SKM-1 (cell line): ENCODE measurements around the gene LY6G6C.

Source experiments
- DNase-seq: peaks from one replicate; lab custom pipeline; 2025; ENCODE audit not compliant: unreplicated experiment; lab: John Stamatoyannopoulos, UW

The LY6G6C gene

DNA sequence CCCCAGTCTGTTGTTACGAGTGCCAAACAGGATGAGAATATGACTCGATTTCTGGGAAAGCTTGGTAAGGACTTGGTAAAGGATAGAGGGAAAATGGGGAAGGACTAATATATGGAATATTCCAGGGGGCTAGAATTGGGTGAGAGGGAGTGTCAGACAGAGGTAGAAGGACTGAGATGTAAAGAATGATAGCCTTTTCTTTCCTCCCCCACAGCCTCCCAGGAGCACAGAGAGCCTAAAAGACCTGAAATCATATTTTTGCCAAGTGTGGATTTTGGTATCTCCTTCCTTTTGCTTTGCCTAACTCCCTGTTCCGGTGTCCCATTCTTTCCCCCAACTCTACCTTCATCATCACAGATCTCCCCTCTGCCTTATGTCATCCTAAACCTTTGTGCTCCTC is 21.3 kb upstream of the LY6G6C start:
- no peak for DNase-seq

DNA sequence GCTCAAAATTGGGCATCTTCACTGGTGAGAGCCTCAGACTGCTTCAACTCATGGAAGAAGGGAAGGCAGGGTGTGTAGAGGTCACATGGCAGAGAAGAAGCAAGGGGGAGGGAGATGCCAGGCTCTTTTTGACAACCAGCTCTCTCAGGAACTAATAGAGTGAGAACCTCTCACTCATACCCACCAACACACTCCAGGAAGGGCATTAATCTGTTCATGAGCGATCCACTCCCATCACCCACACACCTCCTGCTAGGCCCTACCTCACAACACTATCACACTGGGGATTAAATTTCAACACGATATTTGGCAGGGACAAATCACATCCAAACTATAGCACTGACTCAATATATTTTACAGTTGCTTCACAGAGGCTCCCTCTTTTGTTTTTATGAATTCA is 20.3 kb upstream of the LY6G6C start:
- no peak for DNase-seq

GRCh38 chr6:31740397-31741223 is 19.1 kb upstream of the LY6G6C start:
- DNase-seq: peak; percentile 16

DNA sequence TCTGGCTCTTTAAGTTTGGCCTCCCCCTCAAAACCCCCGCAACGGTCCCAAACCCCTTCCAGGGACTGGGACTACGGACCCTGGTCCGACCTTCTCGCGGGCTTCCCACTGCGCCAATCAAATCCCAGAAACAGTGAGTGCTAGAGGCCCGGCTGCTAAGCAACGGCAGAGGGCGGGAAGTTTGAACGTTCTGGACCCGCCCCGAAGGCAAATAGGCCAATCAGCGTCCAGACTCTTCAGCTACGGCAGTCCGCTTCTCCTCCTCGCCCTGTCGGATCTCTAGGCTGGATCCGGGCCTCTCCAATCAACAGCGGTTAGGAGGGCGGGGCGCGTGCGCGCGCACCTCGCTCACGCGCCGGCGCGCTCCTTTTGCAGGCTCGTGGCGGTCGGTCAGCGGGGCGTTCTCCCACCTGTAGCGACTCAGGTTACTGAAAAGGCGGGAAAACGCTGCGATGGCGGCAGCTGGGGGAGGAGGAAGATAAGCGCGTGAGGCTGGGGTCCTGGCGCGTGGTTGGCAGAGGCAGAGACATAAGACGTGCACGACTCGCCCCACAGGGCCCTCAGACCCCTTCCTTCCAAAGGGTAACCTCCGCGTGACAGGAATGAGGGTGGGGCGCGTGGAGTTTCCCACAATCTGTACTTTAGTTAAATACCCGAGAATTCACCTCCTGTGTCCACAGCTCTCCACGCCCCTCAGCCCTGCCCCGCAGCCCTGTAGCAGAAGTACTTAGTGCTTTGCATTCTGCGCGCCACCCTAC is 18.3 kb upstream of the LY6G6C start, which contains the start of gene MSH5:
TSS of gene MSH5 (plus strand) at position 367 of the 758 bp plus-strand sequence. CDS start 462 bp downstream, outside the sequence.
- peak; percentile 99 for DNase-seq

DNA sequence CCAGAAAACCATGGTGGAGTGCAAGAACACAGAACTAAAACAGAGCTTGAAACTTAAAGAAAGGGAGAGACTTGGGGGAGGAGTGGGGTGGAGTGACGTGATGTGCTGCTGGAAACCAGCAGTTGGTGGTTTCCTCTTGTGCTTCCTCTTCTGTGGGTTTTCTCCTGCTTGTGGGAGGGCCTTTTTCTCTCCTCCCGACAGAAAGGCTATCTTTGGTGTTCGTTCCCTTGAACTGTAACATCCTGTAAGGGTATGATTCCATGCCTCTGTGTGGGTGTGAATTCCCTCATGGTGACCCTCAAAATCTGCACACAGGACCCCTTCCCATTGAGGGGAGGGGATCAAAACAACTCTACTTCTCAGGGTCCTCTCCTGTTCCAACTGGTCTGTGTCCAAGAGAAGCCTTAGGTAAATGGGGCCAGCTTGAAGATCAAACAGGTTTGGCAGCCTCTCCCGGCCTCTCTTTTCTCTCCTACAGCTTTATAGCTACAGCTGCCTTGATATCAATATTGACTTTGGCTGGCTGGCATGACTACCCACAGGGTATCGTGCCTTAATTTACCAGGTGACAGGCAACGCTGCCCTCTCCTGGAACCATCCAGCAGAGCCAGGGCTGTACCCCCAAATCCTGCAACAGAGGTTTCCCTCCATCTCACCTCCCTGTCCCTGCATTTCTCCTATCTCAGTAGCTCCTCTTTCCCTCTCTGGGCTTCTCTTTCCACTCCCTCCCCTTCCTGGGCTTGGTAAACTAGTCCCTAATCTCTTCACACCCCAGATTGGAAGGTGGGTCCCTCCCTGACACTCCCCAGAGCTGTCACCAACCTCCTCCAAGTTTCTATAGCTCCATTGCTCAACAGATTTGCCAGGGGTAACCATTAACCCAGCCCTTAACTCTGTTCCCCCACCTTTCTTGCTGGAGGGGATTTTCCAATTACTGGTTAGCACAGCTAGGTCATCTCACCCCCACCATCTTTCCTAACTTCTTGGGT is 16.7 kb upstream of the LY6G6C start:
- DNase-seq: peak; percentile 98

DNA sequence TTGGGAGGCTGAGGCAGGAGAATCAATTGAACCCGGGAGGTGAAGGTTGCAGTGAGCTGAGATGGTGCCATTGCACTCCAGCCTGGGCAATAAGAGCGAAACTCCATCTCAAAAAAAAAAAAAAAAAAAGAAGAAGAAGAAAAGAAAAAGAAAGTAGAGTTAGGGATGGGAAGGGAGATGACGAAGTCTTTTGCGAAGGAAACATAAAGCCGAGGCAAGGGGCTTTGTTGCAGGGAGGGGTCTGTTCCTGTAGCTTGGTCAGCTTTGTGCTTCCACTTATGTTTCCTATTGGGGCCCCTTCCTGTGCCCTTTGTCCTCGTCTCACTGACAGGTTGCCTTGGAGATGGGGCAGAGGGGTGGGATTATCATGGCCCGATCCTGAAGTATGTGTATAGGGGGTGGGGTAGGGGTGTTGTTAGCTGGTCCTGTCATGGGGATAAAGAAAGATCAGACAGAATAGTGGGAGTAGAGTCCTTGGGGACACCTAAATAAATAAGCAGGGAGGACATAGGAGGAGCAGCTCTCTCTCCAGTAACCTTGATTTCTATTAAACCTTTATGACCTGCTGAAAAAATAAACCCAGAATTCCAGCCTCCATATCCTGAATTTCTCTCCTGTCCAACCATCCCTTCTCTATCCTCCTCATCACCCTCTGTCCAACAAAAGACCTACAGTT is 15.9 kb upstream of the LY6G6C start:
- DNase-seq: peak; percentile 76

DNA sequence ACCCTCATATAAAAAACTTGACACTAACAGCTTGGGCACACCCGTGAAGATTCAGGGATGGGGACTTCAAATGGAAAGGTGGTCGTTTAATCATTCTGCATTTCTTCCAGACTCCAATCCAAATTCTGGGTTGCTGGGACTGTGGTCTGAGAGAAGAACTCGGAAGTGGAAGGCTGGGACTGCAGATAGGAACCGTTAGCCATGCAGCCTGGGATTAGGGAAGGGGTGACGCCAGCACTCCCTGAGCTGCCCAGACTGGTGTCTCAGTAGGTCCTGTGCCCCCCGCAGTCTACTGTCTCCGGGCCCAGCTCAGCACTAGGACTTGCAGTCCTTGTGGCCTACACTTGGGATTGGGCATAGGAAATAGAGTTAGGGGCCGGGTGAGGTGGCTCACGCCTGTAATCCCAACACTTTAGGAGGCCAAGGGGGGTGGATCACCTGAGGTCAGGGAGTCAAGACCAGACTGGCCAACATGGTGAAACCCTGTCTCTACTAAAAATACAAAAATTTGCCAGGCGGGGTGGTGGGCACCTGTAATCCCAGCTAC is 15.3 kb upstream of the LY6G6C start:
- no peak for DNase-seq

- peak; percentile 94 for DNase-seq
Measured at GRCh38 chr6:31736021-31736767, 14.6 kb upstream of the LY6G6C start, which contains the start of gene CLIC1. CLIC1 (minus strand) TSS chr6:31736530; CDS start chr6:31736300, 230 bp downstream.

DNA sequence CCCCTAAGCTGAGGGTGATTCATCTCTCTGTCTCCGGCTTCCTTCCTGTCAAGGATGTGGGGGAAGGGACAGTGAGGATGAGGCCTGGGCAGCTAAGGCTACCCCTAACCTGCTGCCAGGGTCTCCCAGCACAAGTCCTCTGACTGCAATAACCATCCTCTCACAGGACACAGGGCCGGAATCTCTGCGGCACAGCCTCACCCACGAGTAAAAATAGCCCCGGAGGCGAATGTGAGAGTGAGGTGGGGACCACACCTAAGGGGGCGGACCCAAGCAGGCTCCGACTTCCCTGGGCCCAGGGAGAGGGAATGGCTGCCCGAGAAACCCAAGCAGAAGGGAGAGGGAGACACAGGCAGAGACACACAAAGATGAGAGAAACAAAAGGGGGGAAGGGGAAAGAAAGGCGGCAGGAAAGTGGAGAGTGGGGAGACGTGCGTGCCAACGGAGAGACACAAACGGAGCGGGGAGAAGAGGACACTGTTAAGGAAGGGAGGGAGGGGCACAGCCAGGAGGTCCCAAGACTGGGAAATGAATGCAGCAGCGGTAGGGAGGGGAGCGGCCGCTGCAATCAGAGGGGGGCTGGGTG is 13.4 kb upstream of the LY6G6C start:
- peak; percentile 67 for DNase-seq

DNA sequence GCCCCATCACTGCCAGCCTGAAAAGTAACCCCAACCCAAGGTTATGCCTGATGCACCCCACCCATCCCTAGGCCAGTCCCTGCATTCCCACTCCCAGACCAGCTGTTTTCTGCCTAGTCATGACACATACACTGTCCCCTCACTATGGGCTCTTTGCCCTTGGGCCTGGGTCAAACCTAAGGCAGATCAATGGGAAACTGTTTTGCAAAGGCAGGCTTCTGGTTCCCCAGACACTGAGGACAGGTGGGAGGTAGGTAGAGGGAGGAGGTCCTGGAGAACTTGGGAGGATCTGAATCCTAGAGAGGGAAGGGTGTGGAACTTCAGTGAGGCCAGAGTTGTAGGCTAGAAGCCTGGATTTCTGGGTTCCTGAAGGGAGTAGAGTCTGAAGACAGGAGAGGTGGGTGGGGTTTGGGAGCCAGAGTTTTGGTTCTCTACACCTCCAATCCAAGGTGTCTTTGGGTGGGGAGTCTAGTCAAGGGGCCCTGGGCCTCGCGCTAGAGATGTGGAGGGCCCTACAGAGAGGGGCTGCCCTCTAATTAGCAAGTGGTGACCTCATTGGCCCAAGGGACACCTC is 12.8 kb upstream of the LY6G6C start:
- DNase-seq: no peak

- DNase-seq: no peak
Measured at GRCh38 chr6:31733734-31734133, 12.2 kb upstream of the LY6G6C start.

GRCh38 chr6:31732029-31732428 is 10.5 kb upstream of the LY6G6C start:
- DNase-seq: no peak

DNA sequence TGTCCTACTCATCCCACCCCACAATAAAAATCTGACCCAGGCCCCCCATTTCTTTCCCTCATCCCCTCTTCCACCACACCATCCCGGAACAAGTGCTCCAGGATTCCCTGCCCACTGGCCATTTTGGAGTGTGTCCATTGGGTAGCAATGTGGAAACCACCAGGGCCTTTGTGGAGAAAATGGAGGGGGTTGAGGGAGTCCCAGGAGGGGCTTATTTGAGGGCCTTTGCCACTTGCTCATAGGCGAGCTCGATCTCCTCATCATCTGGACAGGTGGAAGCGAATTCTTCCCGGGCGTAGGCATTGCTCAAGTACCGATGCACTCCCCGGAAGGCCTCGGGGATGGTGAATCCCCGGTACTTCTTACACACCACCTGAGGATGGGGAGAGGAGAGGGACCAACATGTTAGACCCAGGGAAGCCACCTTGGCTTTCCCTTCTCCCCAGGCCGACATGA is 9.1 kb upstream of the LY6G6C start:
- no peak for DNase-seq

DNA sequence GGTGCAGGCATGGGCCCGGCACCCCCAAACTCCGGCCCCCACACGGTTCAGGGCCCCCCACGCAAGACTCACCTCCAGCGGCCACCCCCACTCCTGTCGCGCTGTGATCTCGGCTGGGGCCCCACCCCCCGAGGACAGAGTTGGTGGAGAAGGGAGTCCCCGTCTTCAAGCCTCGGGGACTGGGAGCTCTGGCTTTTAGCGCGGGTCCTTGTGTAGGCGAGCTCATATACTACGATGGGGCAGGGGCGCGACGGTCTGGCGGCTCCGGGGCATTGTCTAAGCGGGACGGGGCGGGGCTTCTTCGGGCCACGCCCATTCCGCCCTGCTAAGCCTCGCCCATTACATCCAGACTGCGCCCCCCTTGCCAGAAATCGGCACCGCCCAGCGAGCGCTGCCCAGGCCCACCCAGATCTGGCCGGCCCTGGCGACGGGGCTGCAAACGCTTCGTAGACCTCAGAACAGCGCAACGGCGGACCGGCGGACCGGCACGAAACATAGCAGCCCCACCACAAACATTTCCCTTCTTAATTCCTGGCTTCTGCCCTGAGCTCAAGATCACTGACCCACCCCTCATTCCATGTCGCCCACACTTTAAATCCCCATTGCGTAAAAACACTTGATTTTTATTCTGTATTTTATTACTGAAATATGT is 8.6 kb upstream of the LY6G6C start:
- no peak for DNase-seq

DNA sequence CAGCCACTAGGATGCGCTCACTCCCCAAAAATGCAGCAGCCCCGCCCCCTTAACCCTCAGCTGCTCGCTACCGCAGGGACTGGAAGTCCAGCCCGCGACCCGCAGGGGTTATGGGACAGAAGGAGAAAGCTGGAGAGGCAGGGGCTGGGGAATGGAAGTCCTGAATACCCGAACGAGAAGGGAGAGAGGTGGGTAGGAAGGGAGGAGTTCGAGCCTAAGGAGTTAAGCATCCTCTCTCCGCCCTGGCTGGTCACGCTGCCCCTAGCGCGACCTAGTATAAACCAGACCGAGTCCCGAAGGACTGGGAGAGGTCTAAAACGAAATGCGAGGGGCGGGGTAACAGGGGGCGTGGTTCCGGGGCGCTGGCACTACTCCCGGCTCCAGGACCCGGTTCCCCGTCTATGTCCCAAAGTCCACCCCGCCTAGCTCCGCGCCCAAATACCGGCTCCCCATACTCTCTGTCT is 8.0 kb upstream of the LY6G6C start:
- no peak for DNase-seq

DNA sequence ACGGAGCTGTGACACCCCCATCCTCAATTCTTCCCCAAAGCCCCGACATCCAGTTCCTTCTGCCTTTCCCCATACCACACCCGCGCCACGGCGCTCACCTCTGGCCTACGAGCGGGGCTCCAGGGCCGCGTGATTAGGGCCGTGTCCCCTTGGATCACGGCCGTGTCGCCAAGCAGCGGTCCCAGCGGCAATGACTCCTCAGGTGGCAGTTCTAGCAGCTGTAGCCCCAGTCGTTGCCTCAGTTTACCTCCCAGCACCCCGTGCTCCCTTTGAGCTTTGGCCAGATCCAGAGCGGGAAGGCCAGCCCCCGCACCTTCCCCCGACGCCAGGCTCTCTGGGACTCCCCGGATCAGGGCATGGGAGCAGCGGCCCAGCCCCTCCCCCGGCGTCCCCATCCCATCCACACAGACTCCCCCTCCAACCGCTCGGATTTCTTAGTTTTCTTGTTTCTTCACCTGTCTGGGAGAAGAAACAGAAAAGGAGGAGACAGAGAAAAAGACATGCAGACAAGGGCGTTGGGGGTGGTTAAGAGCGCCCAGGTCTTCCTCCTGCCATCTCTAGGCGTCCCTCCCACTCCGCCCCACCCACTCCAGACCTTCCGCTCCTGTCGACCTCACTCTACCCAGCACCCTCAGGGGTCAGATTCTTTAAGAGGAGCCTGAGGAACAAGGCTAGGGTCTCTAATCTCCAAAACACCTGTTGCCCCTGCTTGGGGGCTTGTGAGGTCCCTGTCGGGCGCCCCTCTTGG is 7.4 kb upstream of the LY6G6C start, which contains the start of gene DDAH2:
TSS of gene DDAH2 (minus strand) at position 533 of the 748 bp plus-strand sequence. CDS start at position 395, 138 bp downstream.
- DNase-seq: no peak
